Mesothelial cell of epicardium (in vitro differentiated cells): ENCODE data around the gene TUBG2. TPM values are rescaled to one million over a fixed set of nuclear protein-coding genes. Genes with fewer than 3 reads are reported as not detected.
A peak's percentile ranks its signal among the peaks of the same experiment; 100 is the strongest.
"Not testable (repeated sequence)": the region's sequence is repeated elsewhere in the genome, so short reads cannot be mapped to it uniquely, and the experiment has no call there.

ENCODE experiments used
- DNase-seq, 2 experiments: peaks; one replicate each; pipeline ENCODE4 v3.0.0; 2021; ENCODE audit warnings: low spot score in 2 of 2; ENCODE audit not compliant: unreplicated experiment in 2 of 2
- H3K27ac Mint-ChIP-seq: 2 replicates; pipeline ENCODE4 v1.8.0; 2021; ENCODE audit warnings: mixed read lengths
- H3K27me3 Mint-ChIP-seq: 2 replicates; pipeline ENCODE4 v1.8.0; 2021; ENCODE audit warnings: low read depth, mixed read lengths
- H3K36me3 Mint-ChIP-seq: 2 replicates; pipeline ENCODE4 v1.8.0; 2021; ENCODE audit warnings: mixed read lengths
- H3K4me1 Mint-ChIP-seq: 2 replicates; pipeline ENCODE4 v1.8.0; 2021; ENCODE audit warnings: mixed read lengths
- H3K4me3 Mint-ChIP-seq: 2 replicates; pipeline ENCODE4 v1.8.0; 2021; ENCODE audit warnings: mild to moderate bottlenecking, moderate library complexity, mixed read lengths
- H3K9me3 Mint-ChIP-seq: 2 replicates; pipeline ENCODE4 v1.8.0; 2021; ENCODE audit warnings: mixed read lengths
- total RNA-seq: library from RNA; stranded (reverse); gene quantifications from 3 replicates; pipeline ENCODE4 v1.2.1, GENCODE V29; 2021
- TF ChIP-seq, protein P1 (sequence below): fragments of 200-600 bp; sonication (generic); IDR thresholded peaks from one replicate; pipeline ENCODE4 v1.5.0; 2021; ENCODE audit warnings: antibody characterized with exemption; ENCODE audit not compliant: unreplicated experiment

The TUBG2 gene
- total RNA-seq, 1 donor from 2014 or later, result 33.4 TPM

DNA sequence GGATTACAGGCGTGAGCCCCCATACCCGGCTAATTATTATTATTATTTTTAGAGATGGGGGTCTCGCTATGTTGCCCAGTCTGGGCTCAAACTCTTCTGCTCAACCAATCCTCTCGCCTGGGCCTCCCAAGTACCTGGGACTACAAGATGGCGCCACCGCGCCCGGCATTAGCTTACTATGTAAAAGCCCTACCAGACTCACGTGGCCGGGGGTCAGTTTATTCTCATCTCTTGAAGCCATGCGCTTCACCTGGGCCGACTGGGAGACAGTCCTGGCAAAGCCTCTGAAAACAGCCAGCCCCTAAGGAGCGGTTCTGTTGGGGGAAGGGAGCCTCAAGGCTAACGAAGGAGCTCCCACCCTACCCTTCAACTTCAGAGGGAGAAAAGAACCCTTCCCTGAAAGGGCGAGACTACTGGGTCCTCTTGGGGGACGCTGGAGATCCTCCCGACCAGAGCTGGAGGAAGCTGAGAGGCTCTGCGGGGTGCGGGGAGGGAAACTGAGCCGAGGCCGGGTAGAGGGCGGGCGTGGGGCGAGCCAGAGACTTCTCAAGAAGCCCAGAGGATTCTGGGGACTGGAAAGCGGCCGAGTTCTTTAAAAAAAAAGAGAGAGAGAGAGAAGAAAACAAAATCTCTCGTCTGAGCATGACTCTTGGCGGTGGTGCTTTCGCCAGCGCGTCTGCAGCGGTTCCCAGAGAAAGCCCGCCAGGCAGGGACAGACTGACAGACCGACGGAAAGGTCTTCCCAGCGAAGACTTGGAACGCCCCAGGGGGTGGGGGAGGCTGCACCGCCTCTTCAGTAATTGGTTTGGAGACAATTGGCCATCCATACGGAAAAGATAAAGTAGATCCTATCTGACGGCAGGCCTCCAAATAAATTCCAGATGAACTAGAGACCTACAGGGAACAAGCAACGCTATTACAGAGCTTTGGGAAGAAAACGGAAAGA, 5.6 kb upstream of the TUBG2 start:
- Mint-ChIP-seq H3K27me3 (peaks cover under 1% of the 10 kb centered on the region), H3K27ac (peak overlapping the region; percentile 71), H3K9me3 (peaks cover 6% of the 10 kb centered on the region), H3K36me3 (no peaks in the 10 kb centered on the region), H3K4me3 (peak overlapping the region; percentile 57), H3K4me1 (peaks cover 20% of the 10 kb centered on the region)
- peak in 1 of 2 experiments; percentile 48 for DNase-seq
- TF ChIP-seq, protein P1, sequence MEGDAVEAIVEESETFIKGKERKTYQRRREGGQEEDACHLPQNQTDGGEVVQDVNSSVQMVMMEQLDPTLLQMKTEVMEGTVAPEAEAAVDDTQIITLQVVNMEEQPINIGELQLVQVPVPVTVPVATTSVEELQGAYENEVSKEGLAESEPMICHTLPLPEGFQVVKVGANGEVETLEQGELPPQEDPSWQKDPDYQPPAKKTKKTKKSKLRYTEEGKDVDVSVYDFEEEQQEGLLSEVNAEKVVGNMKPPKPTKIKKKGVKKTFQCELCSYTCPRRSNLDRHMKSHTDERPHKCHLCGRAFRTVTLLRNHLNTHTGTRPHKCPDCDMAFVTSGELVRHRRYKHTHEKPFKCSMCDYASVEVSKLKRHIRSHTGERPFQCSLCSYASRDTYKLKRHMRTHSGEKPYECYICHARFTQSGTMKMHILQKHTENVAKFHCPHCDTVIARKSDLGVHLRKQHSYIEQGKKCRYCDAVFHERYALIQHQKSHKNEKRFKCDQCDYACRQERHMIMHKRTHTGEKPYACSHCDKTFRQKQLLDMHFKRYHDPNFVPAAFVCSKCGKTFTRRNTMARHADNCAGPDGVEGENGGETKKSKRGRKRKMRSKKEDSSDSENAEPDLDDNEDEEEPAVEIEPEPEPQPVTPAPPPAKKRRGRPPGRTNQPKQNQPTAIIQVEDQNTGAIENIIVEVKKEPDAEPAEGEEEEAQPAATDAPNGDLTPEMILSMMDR, result no peak

DNA sequence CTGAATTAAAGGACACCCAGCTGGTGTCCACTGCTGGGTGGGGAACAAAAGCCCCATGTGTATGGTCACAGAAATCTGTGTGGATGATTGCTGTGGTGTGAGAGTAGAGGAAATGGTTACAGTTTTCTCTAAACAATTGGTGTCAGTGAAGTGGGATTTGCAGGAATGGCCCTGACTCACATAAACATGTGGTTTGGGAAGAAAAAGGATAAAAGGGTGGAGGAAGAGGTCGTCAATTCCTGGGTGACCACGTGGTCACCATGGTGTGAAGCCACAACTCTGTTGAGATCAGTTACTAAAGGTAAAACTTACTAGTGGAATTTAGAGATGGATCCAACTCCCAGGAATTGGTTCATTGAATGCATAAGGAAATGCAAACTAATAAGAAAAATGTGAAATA, 3.6 kb upstream of the TUBG2 start:
- H3K36me3 Mint-ChIP-seq, result no peaks in the 10 kb centered on the region
- H3K27ac Mint-ChIP-seq, result no peak overlapping the region
- TF ChIP-seq, protein P1, result no peak
- peaks cover 6% of the 10 kb centered on the region for H3K9me3 Mint-ChIP-seq
- DNase-seq, result no peak
- H3K4me1 Mint-ChIP-seq, result peaks cover 34% of the 10 kb centered on the region
- no peaks in the 10 kb centered on the region for H3K27me3 Mint-ChIP-seq
- H3K4me3 Mint-ChIP-seq, result no peak overlapping the region

DNA sequence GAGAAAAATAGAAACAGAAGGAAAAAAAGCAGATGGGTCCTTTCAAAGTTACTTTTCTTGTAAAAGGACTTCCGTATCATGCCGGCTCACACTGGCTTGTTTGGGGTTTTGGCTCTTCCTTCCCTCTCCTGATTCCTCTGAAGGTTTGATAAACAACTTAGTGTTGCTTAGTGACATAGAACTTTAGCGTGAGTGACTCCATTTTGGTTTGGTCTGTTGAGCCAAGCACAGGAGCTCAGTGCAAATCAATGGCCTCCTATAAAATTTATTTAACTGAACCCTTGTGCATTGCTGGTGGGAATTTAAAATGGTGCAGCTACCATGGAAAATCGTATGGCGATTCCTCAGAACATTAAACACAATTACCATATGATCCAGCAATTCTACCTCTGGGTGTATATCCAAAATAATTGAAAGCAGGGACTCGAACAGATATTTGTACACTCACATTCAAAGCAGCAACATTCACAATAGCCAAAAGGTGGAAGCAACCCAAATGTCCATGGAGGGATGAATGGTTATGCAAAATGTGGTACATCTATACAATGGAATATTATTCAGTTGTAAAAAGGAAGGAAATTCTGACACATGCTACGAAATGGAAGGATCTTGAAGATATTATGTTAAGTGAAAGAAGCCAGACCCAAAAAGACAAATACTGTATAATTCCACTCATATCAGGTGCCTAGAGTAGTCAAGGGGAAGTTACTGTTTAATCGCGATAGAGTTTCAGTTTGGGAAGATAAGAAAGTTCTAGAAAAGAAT, 1.1 kb upstream of the TUBG2 start:
- H3K27me3 Mint-ChIP-seq, result no peaks in the 10 kb centered on the region
- H3K4me1 Mint-ChIP-seq, result peaks cover 38% of the 10 kb centered on the region
- H3K4me3 Mint-ChIP-seq, result peak overlapping the region; percentile 10

DNA sequence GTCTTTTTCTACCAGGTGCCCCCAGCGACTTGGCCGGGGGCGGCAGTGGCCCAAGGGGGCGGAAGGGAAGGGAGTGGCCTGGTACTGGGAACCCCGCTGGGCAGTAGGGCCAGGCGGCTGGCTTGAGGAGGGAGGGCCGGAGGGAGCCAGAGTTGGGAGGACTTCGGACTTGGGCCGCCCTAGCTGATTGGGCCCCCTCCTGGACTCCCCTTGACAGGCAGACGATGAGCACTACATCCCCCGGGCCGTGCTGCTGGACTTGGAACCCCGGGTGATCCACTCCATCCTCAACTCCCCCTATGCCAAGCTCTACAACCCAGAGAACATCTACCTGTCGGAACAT, 819 bp downstream of the TUBG2 start:
- Mint-ChIP-seq H3K4me1 (peaks cover 20% of the 10 kb centered on the region), H3K36me3 (peaks cover 14% of the 10 kb centered on the region), H3K4me3 (peak overlapping the region; percentile 89)
- not testable (repeated sequence) for H3K27me3 Mint-ChIP-seq, H3K9me3 Mint-ChIP-seq, DNase-seq, H3K27ac Mint-ChIP-seq

More for the DNA sequence above, 1.1 kb upstream of the TUBG2 start:
- TF ChIP-seq, protein P1, result no peak
- no peak for DNase-seq
- Mint-ChIP-seq H3K9me3 (peaks cover 6% of the 10 kb centered on the region), H3K36me3 (peaks cover 7% of the 10 kb centered on the region), H3K27ac (no peak overlapping the region)

DNA sequence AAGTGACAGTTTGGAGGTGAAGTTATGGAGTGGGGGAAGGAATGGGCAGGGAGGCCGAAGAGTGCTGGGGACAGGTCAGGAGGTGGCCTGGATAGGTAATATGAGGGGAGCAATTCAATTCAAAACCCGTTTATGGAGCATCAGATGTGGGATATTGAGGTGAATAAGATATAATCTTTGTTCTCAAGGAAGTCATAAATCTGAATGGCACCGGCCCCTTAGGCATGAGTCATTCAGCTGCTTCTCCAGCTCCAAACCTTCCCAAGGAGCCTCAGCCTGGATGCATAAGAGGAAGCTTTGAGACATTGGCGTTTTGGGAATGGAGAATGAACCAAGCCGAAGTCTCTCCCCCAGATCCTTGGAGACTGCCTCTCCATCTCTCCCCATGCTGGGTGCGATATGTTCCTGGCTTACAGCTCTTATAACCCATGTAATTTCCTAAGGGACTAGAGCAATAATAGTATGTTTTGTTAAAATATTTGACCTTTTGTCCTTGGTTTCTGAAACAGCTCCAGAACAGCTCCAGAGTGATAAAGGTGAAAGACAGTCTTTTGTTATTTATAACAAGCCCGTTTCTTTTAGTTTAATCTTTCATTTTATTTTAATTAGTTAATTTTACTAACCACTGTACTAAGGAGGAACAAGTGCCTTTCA, 1.7 kb downstream of the TUBG2 start:
- peak overlapping the region; percentile 56 for H3K4me3 Mint-ChIP-seq
- peaks cover 18% of the 10 kb centered on the region for H3K4me1 Mint-ChIP-seq
- peak overlapping the region; percentile 1 for H3K27ac Mint-ChIP-seq
- no peak for DNase-seq
- H3K9me3 Mint-ChIP-seq, result peaks cover 6% of the 10 kb centered on the region
- peaks cover 20% of the 10 kb centered on the region for H3K36me3 Mint-ChIP-seq
- TF ChIP-seq, protein P1, result no peak
- H3K27me3 Mint-ChIP-seq, result no peaks in the 10 kb centered on the region
